Activated CD4-positive, alpha-beta T cell treated with anti-CD3 and anti-CD28 coated beads, Interleukin-2, amount 10 ng/mL, durations not matched to agents 7 days and 5 days (primary cell): ENCODE results near the gene ACER1. TPM values are rescaled to one million over a fixed set of nuclear protein-coding genes. Genes with fewer than 3 reads are reported as not detected.

Experiments
- CTCF ChIA-PET: fragments of 350-600 bp; sonication (Branson Sonifier 250); formaldehyde crosslinking; loops from one replicate; lab custom pipeline; 2021; ENCODE audit warnings: antibody characterized with exemption; lab: Charles Lee
- POLR2A ChIA-PET: fragments of 350-600 bp; sonication (Branson Sonifier 250); formaldehyde crosslinking; loops from one replicate; lab custom pipeline; 2021; ENCODE audit warnings: antibody characterized with exemption; lab: Charles Lee
- DNase-seq: peaks from one replicate; pipeline ENCODE4 v3.0.0-alpha.2; 2020
- H3K27ac Mint-ChIP-seq: one replicate; pipeline ENCODE4 v1.8.0; 2021; ENCODE audit warnings: mild to moderate bottlenecking, moderate library complexity, mixed read lengths
- H3K27me3 Mint-ChIP-seq: one replicate; pipeline ENCODE4 v1.8.0; 2021; ENCODE audit warnings: mixed read lengths
- H3K36me3 Mint-ChIP-seq: one replicate; pipeline ENCODE4 v1.8.0; 2021; ENCODE audit warnings: low read depth, mixed read lengths
- H3K4me1 Mint-ChIP-seq: one replicate; pipeline ENCODE4 v1.8.0; 2021; ENCODE audit warnings: mixed read lengths
- H3K4me3 Mint-ChIP-seq: one replicate; pipeline ENCODE4 v1.8.0; 2021; ENCODE audit warnings: mild to moderate bottlenecking, moderate library complexity, mixed read lengths
- H3K9me3 Mint-ChIP-seq: one replicate; pipeline ENCODE4 v1.8.0; 2021; ENCODE audit warnings: mixed read lengths
- total RNA-seq, 2 experiments: library from RNA; stranded (reverse); gene quantifications; one replicate each; pipeline ENCODE4 v1.2.3, GENCODE V29; 2021

The ACER1 gene
- total RNA-seq, 2 experiments from 2014 or later = 0.81 to 0.82 TPM

DNA sequence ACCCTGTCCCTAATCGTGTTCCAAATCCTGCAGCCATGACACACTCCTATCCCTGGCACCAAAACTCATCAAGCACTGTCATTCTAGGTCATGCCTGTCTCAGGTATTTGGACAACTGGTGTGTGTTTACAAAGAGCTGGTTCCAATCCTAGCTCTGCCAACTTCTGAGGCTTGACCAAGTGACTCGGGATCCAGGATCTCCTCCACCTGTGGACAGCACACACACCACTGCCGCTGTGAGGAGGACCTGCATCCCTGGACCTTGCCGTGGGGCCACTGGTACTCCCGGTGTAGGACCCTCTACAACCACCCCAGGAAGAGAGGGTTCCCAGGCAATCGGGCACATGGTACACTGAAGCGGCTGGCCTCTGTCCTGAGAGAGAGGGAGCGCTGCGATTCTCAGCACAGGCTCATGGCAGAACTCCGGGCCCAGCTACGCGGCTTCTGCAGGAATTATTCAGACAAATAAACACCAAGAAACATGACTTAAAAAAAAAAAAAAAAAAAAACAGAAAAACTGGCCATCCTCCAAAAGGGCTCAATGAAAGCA is 74.0 kb downstream of the ACER1 start:
- no peak overlapping the region for H3K27ac Mint-ChIP-seq
- no peak overlapping the region for H3K4me3 Mint-ChIP-seq
- POLR2A ChIA-PET = no interaction called here
- H3K36me3 Mint-ChIP-seq = peaks cover 16% of the 10 kb centered on the region
- H3K9me3 Mint-ChIP-seq = no peaks in the 10 kb centered on the region
- H3K27me3 Mint-ChIP-seq = no peaks in the 10 kb centered on the region
- DNase-seq = no peak
- peaks cover 15% of the 10 kb centered on the region for H3K4me1 Mint-ChIP-seq
- CTCF ChIA-PET = interaction anchor here (0.6 kb wide), 1 partner anchor 223 kb away, joined by 4 read pairs; no protein-coding TSS in a partner anchor

- Mint-ChIP-seq H3K27me3 (no peaks in the 10 kb centered on the region), H3K27ac (no peak overlapping the region), H3K36me3 (peaks cover 16% of the 10 kb centered on the region), H3K4me1 (peaks cover 15% of the 10 kb centered on the region), H3K9me3 (no peaks in the 10 kb centered on the region), H3K4me3 (no peak overlapping the region)
- no peak for DNase-seq
- ChIA-PET POLR2A (no interaction called here), CTCF (no interaction called here)
Observed at GRCh38 chr19:6258812-6259311, 74.5 kb downstream of the ACER1 start.

Other genes starting within 250 kb of the ACER1 start
- 10 to 100 TPM; 10.1 to 10.4 TPM for gene RFX2, start 223.1 kb downstream of the ACER1 start, total RNA-seq
- not detected for gene ACSBG2, start 197.9 kb downstream of the ACER1 start, total RNA-seq
- 10 to 100 TPM; 38.4 to 46.5 TPM for gene MLLT1, start 53.6 kb downstream of the ACER1 start, total RNA-seq
- gene CLPP, start 27.9 kb upstream of the ACER1 start, total RNA-seq = 100 to 1,000 TPM; 124 to 125 TPM
- 10 to 100 TPM; 32.8 to 48.2 TPM for gene ALKBH7, start 39.2 kb upstream of the ACER1 start, total RNA-seq
- gene PSPN, start 42.3 kb upstream of the ACER1 start, total RNA-seq = 1 to 10 TPM; 2.4 TPM
- gene GTF2F1, start 59.6 kb upstream of the ACER1 start, total RNA-seq = 10 to 100 TPM; 61.4 to 67.7 TPM
- gene KHSRP, start 91.2 kb upstream of the ACER1 start, total RNA-seq = 100 to 1,000 TPM; 301 to 308 TPM
- under 1 TPM; 0.42 to 0.55 TPM for gene SLC25A41, start 100.2 kb upstream of the ACER1 start, total RNA-seq
- gene SLC25A23, start 126.2 kb upstream of the ACER1 start, total RNA-seq = 10 to 100 TPM; 19.4 to 24.8 TPM
- under 1 TPM; 0.33 to 0.64 TPM for gene CRB3, start 130.7 kb upstream of the ACER1 start, total RNA-seq
- 100 to 1,000 TPM in 1 of 2 experiments, 10 to 100 TPM in 1; 100.0 to 104 TPM for gene DENND1C, start 148.2 kb upstream of the ACER1 start, total RNA-seq
- gene TUBB4A, start 168.7 kb upstream of the ACER1 start, total RNA-seq = 1 to 10 TPM; 1.2 to 2.5 TPM
- 1 to 10 TPM; 1.1 to 1.5 TPM for gene TNFSF9, start 197.4 kb upstream of the ACER1 start, total RNA-seq